ENCODE data around the gene FLOT1.

- TF ChIP-seq CTCF (IDR thresholded peaks at IDR 0.05) (no peak), EZH2 (IDR thresholded peaks at IDR 0.05; ENCODE audit: borderline replicate concordance, insufficient read depth, low read depth, low read length, poor library complexity, severe bottlenecking) (no peak)
These were observed 38.1 kb upstream of the FLOT1 start for GRCh38 chr6:30780642-30780920.

Measured in B cell (primary cell).